ENCODE data around the gene ENTREP3.

ENTREP3 gene

DNA sequence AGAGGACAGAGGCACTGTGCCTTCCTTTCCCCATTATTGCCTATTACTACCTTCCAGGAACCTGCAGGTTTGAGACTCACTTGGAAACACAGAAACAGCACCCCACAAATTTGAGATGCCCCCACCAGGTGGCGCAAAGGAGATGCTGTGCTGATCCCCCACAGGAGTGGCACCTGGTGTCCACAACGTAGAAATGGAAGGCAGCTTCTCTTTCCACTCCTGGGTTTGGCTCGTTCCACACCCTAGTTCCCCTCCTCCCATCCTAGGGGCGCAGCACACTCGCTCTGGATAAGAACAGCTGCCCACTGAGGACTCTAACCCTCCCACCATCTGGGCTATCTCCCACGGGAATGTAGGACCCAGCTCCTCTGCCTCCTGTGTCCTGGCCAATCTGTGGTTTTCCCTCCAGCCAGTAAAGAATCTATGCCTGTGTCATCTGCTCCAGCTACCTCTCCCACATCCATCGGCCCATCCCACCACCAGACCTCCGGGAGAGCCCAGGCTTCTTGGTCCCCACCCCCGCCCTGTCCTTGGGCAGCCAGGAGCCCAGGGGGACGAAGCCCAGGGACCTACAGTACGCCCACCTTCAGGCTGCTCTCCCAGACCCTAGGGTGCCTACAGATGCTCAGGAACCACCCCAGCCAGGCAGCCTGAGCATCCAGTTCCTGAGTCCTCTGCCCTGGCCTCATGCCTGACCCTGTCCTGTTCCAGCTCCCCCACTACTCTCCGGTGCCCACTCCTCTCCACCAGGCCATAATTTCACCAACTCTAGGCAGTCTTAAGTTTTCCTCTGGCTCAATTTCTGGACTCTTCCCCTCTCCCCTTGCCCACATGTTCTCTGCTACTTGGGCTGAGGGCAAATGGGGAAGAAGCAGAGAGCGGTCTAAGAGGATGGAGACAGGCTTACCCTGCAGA is 48.1 kb downstream of the ENTREP3 start:
- peak overlapping the region; percentile 87; the same call in 1 of the 2 replicates for H3K27ac ChIP-seq

GRCh38 chr1:155205969-155206593 is 49.2 kb downstream of the ENTREP3 start:
- no peak overlapping the region for H3K27ac ChIP-seq
- TF ChIP-seq, protein P1, sequence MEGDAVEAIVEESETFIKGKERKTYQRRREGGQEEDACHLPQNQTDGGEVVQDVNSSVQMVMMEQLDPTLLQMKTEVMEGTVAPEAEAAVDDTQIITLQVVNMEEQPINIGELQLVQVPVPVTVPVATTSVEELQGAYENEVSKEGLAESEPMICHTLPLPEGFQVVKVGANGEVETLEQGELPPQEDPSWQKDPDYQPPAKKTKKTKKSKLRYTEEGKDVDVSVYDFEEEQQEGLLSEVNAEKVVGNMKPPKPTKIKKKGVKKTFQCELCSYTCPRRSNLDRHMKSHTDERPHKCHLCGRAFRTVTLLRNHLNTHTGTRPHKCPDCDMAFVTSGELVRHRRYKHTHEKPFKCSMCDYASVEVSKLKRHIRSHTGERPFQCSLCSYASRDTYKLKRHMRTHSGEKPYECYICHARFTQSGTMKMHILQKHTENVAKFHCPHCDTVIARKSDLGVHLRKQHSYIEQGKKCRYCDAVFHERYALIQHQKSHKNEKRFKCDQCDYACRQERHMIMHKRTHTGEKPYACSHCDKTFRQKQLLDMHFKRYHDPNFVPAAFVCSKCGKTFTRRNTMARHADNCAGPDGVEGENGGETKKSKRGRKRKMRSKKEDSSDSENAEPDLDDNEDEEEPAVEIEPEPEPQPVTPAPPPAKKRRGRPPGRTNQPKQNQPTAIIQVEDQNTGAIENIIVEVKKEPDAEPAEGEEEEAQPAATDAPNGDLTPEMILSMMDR (conservative IDR thresholded peaks at IDR 0.05): no peak

More for the DNA sequence above, 48.1 kb downstream of the ENTREP3 start:
- TF ChIP-seq, protein P1 (conservative IDR thresholded peaks at IDR 0.05): peak; percentile 81

- H3K27ac ChIP-seq: no peak overlapping the region
- TF ChIP-seq, protein P1 (conservative IDR thresholded peaks at IDR 0.05): no peak
Measured at GRCh38 chr1:155205035-155205434, 50.2 kb downstream of the ENTREP3 start.

GRCh38 chr1:155202731-155203515 is 52.4 kb downstream of the ENTREP3 start:
- no peak overlapping the region for H3K27ac ChIP-seq
- TF ChIP-seq, protein P1 (conservative IDR thresholded peaks at IDR 0.05): no peak

- H3K27ac ChIP-seq: no peak overlapping the region
- TF ChIP-seq, protein P1 (conservative IDR thresholded peaks at IDR 0.05): no peak
Measured at GRCh38 chr1:155202198-155202597, 53.1 kb downstream of the ENTREP3 start.

- TF ChIP-seq, protein P1 (conservative IDR thresholded peaks at IDR 0.05): no peak
- H3K27ac ChIP-seq: no peak overlapping the region
Measured at GRCh38 chr1:155200920-155201319, 54.4 kb downstream of the ENTREP3 start.

DNA sequence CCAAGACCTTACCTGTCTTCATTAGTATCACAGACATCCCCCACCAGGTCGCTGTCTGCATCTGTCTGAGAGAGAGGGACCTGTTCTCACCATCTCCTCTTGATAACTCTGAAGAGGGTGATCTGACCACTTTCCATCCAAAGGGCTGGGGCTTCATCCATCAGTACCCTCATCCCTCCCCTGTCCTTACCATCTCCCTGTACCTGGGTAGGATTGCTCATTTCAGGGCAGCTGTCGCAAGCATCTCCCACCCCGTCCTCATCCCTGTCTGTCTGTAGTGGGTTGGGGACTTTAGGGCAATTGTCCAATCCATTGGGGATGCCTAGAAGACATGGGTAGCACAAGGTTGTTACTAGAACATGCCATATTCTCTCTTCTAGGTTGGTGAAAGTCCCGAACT is 55.5 kb downstream of the ENTREP3 start:
- H3K27ac ChIP-seq: no peak overlapping the region
- TF ChIP-seq, protein P1 (conservative IDR thresholded peaks at IDR 0.05): no peak

Measured in VCaP (cell line).